Gastrocnemius medialis (tissue), 4 donors: ENCODE data around the gene ELSPBP1. TPM values are rescaled to one million over a fixed set of nuclear protein-coding genes. Genes with fewer than 3 reads are reported as not detected.

Experiments
- ATAC-seq, 2 donors: fragments of 150-250 bp; one replicate each; pipeline ENCODE4 v1.9.1; 2016
- DNase-seq, 2 donors: peaks; one replicate each; pipeline ENCODE4 v3.0.0-alpha.2; 2019
- H3K27ac ChIP-seq, 4 donors: fragments of 200-600 bp; sonication (generic); 1 replicate in 1 of 4; 2 replicates in 3 of 4; pipeline ENCODE4 v1.5.1; 2016 to 2018; ENCODE audit warnings: mild to moderate bottlenecking in 2 of 4, moderate library complexity in 1 of 4
- H3K27me3 ChIP-seq, 3 donors: fragments of 200-600 bp; sonication (generic) in 2 of 3; 1 replicate in 1 of 3; 2 replicates in 2 of 3; pipeline versions ENCODE4 v1.5.1 to v1.6.0; 2016 to 2019; ENCODE audit warnings: mild to moderate bottlenecking in 1 of 3, moderate library complexity in 1 of 3
- H3K36me3 ChIP-seq, 2 donors: fragments of 200-600 bp; sonication (generic) in 1 of 2; one replicate each; pipeline ENCODE4 v1.5.1; 2017 to 2018
- H3K4me1 ChIP-seq, 2 donors: fragments of 200-600 bp; sonication (generic) in 1 of 2; one replicate each; pipeline ENCODE4 v1.5.1; 2016 to 2017; ENCODE audit warnings: mild to moderate bottlenecking in 2 of 2
- H3K4me3 ChIP-seq, 4 donors: fragments of 200-600 bp; sonication (generic) in 3 of 4; 1 replicate in 1 of 4; 2 replicates in 3 of 4; pipeline ENCODE4 v1.5.1; 2016 to 2019; ENCODE audit warnings: mild to moderate bottlenecking in 2 of 4
- H3K9me3 ChIP-seq, 3 donors: fragments of 200-600 bp; sonication (generic) in 2 of 3; 1 replicate in 1 of 3; 2 replicates in 2 of 3; pipeline ENCODE4 v1.5.1; 2016 to 2019
- POLR2A ChIP-seq, 2 donors: fragments of 450-650 bp; IDR thresholded peaks; one replicate each; pipeline ENCODE4 v1.6.1; 2017; ENCODE audit warnings: antibody characterized with exemption in 2 of 2, mild to moderate bottlenecking in 2 of 2, moderate library complexity in 2 of 2
- in situ Hi-C, 4 donors: fragments of 200-750 bp; cut with MboI; loops; one replicate each; pipeline versions ENCODE4 v1.15.0 to v1.8.0; 2017; ENCODE audit warnings: low sequenced_read_pairs in 4 of 4
- intact Hi-C: fragments of 100-400 bp; cut with DNase I; formaldehyde crosslinking; loops from one replicate; pipeline ENCODE4 v1.15.1; 2023; ENCODE audit warnings: low total_unique reads
- total RNA-seq, 4 donors: library from RNA; depleted of rRNA; stranded (reverse); fragments of >200 nt; gene quantifications; one replicate each; pipeline versions ENCODE4 v1.1.0 to v1.2.3, GENCODE V29; 2016
- TF ChIP-seq, protein P1 (sequence below), 5 experiments: fragments of 450-650 bp in 3 of 5; fragments of 200-600 bp in 2 of 5; sonication (generic) in 2 of 5; IDR thresholded peaks in 4 of 5; conservative IDR thresholded peaks in 1 of 5; 1 replicate in 4 of 5; 2 replicates in 1 of 5; pipeline ENCODE4 v1.5.1; 2016 to 2019; ENCODE audit warnings: antibody characterized with exemption in 5 of 5, mild to moderate bottlenecking in 3 of 5, moderate library complexity in 3 of 5

ELSPBP1 gene
- total RNA-seq, 4 donors from 2014 or later: not detected

DNA sequence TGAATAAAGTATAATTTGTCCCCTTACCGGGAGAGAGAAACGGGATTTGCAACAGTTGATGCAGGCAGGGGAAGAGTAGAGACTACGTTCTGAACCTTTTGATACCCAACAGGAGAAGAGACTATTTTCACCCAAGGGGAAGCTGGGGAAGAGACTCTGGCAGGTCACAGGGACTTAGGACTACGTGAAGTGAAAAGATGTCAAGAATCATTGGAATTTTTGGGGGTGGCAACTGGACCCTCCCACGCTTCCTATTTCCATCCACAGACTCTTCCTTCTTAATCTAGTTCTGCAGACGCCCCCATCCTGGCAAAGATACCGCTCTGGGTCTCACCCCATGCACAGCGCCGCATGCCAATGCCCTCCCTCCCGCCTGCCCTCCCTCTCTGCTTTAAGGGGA lies 35.6 kb downstream of the ELSPBP1 start:
- intact Hi-C loops: no loop called here
- in situ Hi-C loops: no loop called here
- no peak for DNase-seq
- no peaks in the 10 kb centered on the region for H3K9me3 ChIP-seq
- ATAC-seq: no peak
- no peak overlapping the region for H3K4me3 ChIP-seq
- peaks cover 0 to 4% (median 0%) of the 10 kb centered on the region in 3 donors for H3K27me3 ChIP-seq
- H3K27ac ChIP-seq: no peak overlapping the region
- no peaks in the 10 kb centered on the region for H3K36me3 ChIP-seq
- TF ChIP-seq, protein P1, sequence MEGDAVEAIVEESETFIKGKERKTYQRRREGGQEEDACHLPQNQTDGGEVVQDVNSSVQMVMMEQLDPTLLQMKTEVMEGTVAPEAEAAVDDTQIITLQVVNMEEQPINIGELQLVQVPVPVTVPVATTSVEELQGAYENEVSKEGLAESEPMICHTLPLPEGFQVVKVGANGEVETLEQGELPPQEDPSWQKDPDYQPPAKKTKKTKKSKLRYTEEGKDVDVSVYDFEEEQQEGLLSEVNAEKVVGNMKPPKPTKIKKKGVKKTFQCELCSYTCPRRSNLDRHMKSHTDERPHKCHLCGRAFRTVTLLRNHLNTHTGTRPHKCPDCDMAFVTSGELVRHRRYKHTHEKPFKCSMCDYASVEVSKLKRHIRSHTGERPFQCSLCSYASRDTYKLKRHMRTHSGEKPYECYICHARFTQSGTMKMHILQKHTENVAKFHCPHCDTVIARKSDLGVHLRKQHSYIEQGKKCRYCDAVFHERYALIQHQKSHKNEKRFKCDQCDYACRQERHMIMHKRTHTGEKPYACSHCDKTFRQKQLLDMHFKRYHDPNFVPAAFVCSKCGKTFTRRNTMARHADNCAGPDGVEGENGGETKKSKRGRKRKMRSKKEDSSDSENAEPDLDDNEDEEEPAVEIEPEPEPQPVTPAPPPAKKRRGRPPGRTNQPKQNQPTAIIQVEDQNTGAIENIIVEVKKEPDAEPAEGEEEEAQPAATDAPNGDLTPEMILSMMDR (IDR thresholded peaks at IDR 0.05 in 4 of 5, conservative IDR thresholded peaks at IDR 0.05 in 1 of 5): no peak
- TF ChIP-seq POLR2A (IDR thresholded peaks at IDR 0.05): no peak
- no peaks in the 10 kb centered on the region for H3K4me1 ChIP-seq

DNA sequence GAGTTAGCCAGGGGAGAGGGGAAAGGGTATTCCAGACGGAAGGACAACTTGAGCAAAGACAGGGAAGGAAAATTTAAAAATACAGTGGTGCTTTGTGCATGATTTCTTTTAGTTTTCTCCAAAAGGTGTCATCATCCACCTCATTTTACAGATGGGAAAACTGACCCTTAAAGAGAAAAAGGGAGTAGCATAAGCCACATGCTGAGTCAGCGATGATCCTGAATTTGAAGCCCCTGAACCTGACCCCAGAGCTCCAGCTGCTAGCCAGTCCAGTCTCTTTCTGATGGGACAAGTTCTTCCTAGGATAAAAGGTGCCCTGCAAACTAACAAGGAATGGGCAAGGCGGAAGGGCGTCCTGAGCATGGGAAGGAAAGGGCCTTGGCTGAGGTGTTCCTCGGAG lies 39.2 kb downstream of the ELSPBP1 start:
- DNase-seq (no peak), ATAC-seq (no peak)
- TF ChIP-seq, protein P1 (IDR thresholded peaks at IDR 0.05 in 4 of 5, conservative IDR thresholded peaks at IDR 0.05 in 1 of 5): no peak
- Histone ChIP-seq H3K9me3 (no peaks in the 10 kb centered on the region), H3K36me3 (no peaks in the 10 kb centered on the region), H3K27me3 (peaks cover 0 to 4% (median 0%) of the 10 kb centered on the region in 3 donors), H3K4me3 (no peak overlapping the region), H3K27ac (no peak overlapping the region), H3K4me1 (no peaks in the 10 kb centered on the region)
- intact Hi-C loops (no loop called here), in situ Hi-C loops (no loop called here)

DNA sequence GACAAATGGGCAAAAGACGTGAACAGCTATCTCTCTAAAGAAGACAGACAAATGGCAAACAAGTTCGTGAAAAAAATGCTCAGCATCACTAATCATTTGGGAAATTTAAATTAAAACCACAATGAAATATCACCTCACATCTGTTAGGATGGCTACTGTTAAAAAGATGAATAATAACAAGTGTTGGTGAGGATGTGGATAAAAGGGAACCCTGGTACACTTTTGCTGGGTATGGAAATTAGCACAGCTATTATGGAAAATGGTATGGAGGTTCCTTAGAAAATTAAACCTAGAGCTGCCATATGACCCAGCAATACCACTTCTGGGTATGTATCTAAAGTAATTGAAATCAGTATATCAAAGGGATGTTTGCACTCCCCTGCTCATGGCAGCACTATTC lies 42.3 kb downstream of the ELSPBP1 start:
- no peak for TF ChIP-seq POLR2A (IDR thresholded peaks at IDR 0.05)
- TF ChIP-seq, protein P1 (IDR thresholded peaks at IDR 0.05 in 4 of 5, conservative IDR thresholded peaks at IDR 0.05 in 1 of 5): no peak
- H3K4me1 ChIP-seq: no peaks in the 10 kb centered on the region
- DNase-seq (no peak), ATAC-seq (no peak)
- no peaks in the 10 kb centered on the region for H3K36me3 ChIP-seq
- H3K27ac ChIP-seq: no peak overlapping the region
- H3K27me3 ChIP-seq: no peaks in the 10 kb centered on the region
- no peaks in the 10 kb centered on the region for H3K9me3 ChIP-seq
- intact Hi-C loops (no loop called here), in situ Hi-C loops (no loop called here)
- no peak overlapping the region for H3K4me3 ChIP-seq

DNA sequence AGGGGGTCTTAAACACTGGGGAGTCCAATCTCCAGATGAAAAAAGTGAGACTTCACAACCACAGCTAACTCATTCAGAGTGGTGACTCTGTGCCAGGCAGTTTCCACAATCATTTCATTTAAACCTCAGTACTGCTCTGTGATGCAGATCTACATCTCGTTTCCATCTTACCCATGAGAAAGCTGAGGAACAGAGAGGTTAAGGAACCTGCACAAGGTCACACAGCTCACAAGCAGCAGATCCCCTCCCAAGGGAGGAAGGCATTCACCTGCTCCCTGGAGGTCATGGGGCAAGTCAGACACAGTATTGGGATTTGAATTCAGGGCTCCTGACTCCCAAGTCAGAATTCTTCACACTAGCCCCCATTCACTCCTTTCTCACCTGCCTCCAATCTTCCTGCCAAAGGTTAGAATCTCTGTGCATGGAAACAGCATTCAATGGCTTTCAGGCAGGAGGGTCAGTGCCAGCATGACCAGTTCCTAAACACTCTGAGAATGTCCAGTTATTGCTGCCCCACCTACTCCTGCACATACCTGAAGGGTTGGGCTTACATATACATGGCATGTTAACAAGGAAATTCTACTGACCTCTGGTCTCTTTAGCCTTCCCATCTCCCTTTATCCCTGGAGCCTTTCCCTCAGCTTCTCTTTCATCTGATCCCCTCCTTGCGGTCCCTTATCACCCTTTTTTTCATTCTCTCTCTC lies 47.6 kb downstream of the ELSPBP1 start:
- in situ Hi-C loops (no loop called here), intact Hi-C loops (no loop called here)
- no peaks in the 10 kb centered on the region for H3K27me3 ChIP-seq
- DNase-seq (no peak), ATAC-seq (no peak)
- H3K4me1 ChIP-seq: no peaks in the 10 kb centered on the region
- no peaks in the 10 kb centered on the region for H3K36me3 ChIP-seq
- no peaks in the 10 kb centered on the region for H3K9me3 ChIP-seq
- no peak overlapping the region for H3K27ac ChIP-seq
- no peak for TF ChIP-seq POLR2A (IDR thresholded peaks at IDR 0.05)
- TF ChIP-seq, protein P1 (IDR thresholded peaks at IDR 0.05 in 4 of 5, conservative IDR thresholded peaks at IDR 0.05 in 1 of 5): no peak
- H3K4me3 ChIP-seq: no peak overlapping the region
